ENCODE results near the gene CASTOR1. TPM values are rescaled to one million over a fixed set of nuclear protein-coding genes. Genes with fewer than 3 reads are reported as not detected.

Gene CASTOR1
- total RNA-seq, 2 experiments from 2014 or later, result 4.5 to 9.1 TPM

DNA sequence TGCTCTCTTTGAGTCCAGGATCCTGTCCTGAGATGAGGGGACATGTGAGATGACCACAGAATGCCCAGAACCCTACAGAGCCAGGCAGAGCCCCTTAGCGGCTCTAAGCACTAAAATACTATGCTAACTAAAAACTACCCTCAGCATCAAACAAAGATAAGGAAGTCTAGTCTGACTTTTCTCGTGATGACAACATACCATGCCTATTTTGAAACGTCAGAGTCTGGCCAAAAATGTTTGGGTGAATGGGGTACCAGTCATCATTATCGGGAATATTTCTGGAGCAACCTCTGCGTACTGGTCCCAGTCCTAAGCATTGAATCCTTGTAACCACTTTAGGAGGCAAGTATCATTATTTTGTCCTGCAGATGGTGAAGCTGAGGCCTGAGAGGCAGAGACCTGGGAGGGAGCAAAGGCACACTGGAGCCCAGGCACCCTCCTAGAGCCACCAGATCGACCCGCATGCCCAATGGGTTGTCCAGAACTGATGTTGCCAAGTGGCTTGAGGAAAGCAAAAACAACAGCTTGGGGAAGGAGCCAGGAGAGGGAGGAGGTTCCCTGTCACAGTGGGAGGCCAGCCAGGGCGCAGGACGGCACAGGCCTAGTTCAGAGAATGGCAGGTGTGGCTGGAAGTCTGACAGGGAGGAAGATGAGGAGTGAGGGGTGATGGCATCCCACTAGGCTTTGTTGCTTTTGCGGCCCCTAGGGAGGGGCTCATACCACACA, 15.4 kb downstream of the CASTOR1 start:
- CTCF ChIA-PET (ENCODE audit: unreplicated experiment), result no interaction called here
- no peaks in the 10 kb centered on the region for H3K9me3 ChIP-seq (ENCODE audit: low read length)
- DNase-seq (ENCODE audit: low spot score), result no peak

DNA sequence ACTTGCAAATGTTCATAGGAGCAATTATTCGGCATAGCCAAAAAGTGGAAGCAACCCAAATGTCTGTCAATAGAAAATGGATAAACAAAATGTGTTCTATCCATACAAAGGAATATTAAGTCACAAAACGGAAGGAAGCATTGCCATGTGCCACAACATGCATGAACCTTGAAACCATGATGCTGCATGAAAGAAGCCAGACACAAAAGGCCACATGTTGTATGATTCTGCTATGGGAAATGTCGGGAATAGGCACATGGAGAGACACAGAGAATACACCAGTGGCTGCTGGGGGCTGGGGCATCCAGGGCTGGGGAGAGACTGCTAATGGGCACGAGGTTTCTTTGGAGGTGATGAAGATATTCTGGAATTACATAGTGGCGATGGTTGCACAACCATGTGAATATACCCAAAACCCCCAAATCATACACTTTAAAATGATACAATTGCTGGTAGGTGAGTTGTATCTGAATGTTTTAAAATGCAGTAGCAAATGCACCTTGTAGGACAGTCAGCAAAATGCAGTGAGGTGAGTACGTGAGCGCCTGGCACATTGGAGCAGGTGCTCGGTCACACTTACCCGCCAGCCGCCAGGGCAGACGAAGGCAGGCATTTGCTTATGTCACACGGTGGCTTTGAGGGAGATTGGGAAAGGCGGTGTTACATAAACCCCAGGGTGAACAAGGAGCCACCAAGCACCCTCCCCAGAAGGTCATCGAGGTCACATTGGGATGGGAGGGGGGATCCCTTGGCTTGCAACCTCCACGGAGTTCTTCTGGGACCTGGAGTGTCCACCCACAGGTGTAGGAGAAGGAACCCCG, 16.3 kb downstream of the CASTOR1 start:
- POLR2A ChIA-PET, result no interaction called here
- BruUV-seq (replicated peaks), result no TSS peak
- DNase-seq (ENCODE audit: low spot score), result no peak
- CTCF ChIA-PET (ENCODE audit: unreplicated experiment), result no interaction called here
- Histone ChIP-seq H3K79me2 (ENCODE audit: insufficient read depth, low read depth, low read length) (no peaks in the 10 kb centered on the region), H3K9me3 (ENCODE audit: low read length) (no peaks in the 10 kb centered on the region), H2AFZ (ENCODE audit: low read length) (no peak overlapping the region), H3K9me2 (ENCODE audit: insufficient read depth, low read length) (no peaks in the 10 kb centered on the region), H3K4me3 (ENCODE audit: low read depth, low read length, poor library complexity, severe bottlenecking) (no peak overlapping the region), H3K36me3 (ENCODE audit: insufficient read depth, low read length) (no peaks in the 10 kb centered on the region; the same call in 1 of the 2 replicates), H3K4me1 (ENCODE audit: insufficient read depth, low read length, poor library complexity, severe bottlenecking) (peaks cover 11% of the 10 kb centered on the region), H3K27ac (ENCODE audit: low read depth, low read length, poor library complexity, severe bottlenecking) (no peak overlapping the region), H3K4me2 (ENCODE audit: low read length) (no peak overlapping the region), H4K20me1 (ENCODE audit: insufficient read depth, low read length) (no peaks in the 10 kb centered on the region)
- intact Hi-C loops (cut with micrococcal nuclease; ENCODE audit: unreplicated experiment), result no loop called here
- no peak for TF ChIP-seq EZH2phosphoT487 (IDR thresholded peaks at IDR 0.05; ENCODE audit: borderline replicate concordance, low read depth, low read length)
- TF ChIP-seq, protein P1, sequence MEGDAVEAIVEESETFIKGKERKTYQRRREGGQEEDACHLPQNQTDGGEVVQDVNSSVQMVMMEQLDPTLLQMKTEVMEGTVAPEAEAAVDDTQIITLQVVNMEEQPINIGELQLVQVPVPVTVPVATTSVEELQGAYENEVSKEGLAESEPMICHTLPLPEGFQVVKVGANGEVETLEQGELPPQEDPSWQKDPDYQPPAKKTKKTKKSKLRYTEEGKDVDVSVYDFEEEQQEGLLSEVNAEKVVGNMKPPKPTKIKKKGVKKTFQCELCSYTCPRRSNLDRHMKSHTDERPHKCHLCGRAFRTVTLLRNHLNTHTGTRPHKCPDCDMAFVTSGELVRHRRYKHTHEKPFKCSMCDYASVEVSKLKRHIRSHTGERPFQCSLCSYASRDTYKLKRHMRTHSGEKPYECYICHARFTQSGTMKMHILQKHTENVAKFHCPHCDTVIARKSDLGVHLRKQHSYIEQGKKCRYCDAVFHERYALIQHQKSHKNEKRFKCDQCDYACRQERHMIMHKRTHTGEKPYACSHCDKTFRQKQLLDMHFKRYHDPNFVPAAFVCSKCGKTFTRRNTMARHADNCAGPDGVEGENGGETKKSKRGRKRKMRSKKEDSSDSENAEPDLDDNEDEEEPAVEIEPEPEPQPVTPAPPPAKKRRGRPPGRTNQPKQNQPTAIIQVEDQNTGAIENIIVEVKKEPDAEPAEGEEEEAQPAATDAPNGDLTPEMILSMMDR (conservative IDR thresholded peaks at IDR 0.05; ENCODE audit: low read length), result no peak

More for the DNA sequence above, 15.4 kb downstream of the CASTOR1 start:
- POLR2A ChIA-PET, result interaction anchor here (0.6 kb wide), 1 partner anchor 183 kb away, joined by 4 read pairs; no protein-coding TSS in a partner anchor
- Histone ChIP-seq H3K27ac (ENCODE audit: low read depth, low read length, poor library complexity, severe bottlenecking) (no peak overlapping the region), H3K4me3 (ENCODE audit: low read depth, low read length, poor library complexity, severe bottlenecking) (no peak overlapping the region), H3K9me2 (ENCODE audit: insufficient read depth, low read length) (no peaks in the 10 kb centered on the region), H2AFZ (ENCODE audit: low read length) (no peak overlapping the region), H3K4me1 (ENCODE audit: insufficient read depth, low read length, poor library complexity, severe bottlenecking) (peaks cover 11% of the 10 kb centered on the region), H4K20me1 (ENCODE audit: insufficient read depth, low read length) (no peaks in the 10 kb centered on the region), H3K4me2 (ENCODE audit: low read length) (no peak overlapping the region), H3K79me2 (ENCODE audit: insufficient read depth, low read depth, low read length) (no peaks in the 10 kb centered on the region), H3K36me3 (ENCODE audit: insufficient read depth, low read length) (no peaks in the 10 kb centered on the region; the same call in 1 of the 2 replicates)
- intact Hi-C loops (cut with micrococcal nuclease; ENCODE audit: unreplicated experiment), result no loop called here
- BruUV-seq (replicated peaks), result no TSS peak
- TF ChIP-seq EZH2phosphoT487 (IDR thresholded peaks at IDR 0.05; ENCODE audit: borderline replicate concordance, low read depth, low read length), result no peak
- TF ChIP-seq, protein P1 (conservative IDR thresholded peaks at IDR 0.05; ENCODE audit: low read length), result no peak

All from OCI-LY7 (cell line).